CD4-positive, alpha-beta T cell treated with Interleukin-15 for 1 hour (primary cell): ENCODE data around the gene EMD.
"Not testable (repeated sequence)": the region's sequence is repeated elsewhere in the genome, so short reads cannot be mapped to it uniquely, and the experiment has no call there.

Experiments
- DNase-seq: peaks from one replicate; pipeline ENCODE4 v3.0.0-alpha.2; 2020

Gene EMD

GRCh38 chrX:154397888-154398667 lies 19.0 kb downstream of the EMD start, which contains the start of gene RPL10:
RPL10 (plus strand) TSS chrX:154398377; CDS start chrX:154398520, 143 bp downstream.
- peak; percentile 97 for DNase-seq

GRCh38 chrX:154398668-154399526 lies 19.8 kb downstream of the EMD start:
- DNase-seq = peak; percentile 86

- DNase-seq = no peak
These were observed 20.7 kb downstream of the EMD start for GRCh38 chrX:154399527-154400368.

- DNase-seq = not testable (repeated sequence)
These were observed 21.3 kb downstream of the EMD start for GRCh38 chrX:154400369-154400817.

GRCh38 chrX:154401045-154401799 lies 22.1 kb downstream of the EMD start:
- no peak for DNase-seq

- no peak for DNase-seq
These were observed 23.0 kb downstream of the EMD start for GRCh38 chrX:154401918-154402621.

- no peak for DNase-seq
These were observed 23.6 kb downstream of the EMD start for GRCh38 chrX:154402622-154403127.

- no peak for DNase-seq
These were observed 24.1 kb downstream of the EMD start for GRCh38 chrX:154403192-154403591.

GRCh38 chrX:154403858-154404257 lies 24.8 kb downstream of the EMD start:
- no peak for DNase-seq

- no peak for DNase-seq
These were observed 25.6 kb downstream of the EMD start for GRCh38 chrX:154404625-154405192.

- DNase-seq = no peak
These were observed 29.6 kb downstream of the EMD start for GRCh38 chrX:154408659-154409221.

- peak; percentile 83 for DNase-seq
These were observed 30.3 kb downstream of the EMD start, which contains the start of gene DNASE1L1 for GRCh38 chrX:154409222-154409871. DNASE1L1 (minus strand) TSS chrX:154409254; CDS start chrX:154405568, 3,686 bp downstream.

- peak; percentile 58 for DNase-seq
These were observed 32.9 kb downstream of the EMD start for GRCh38 chrX:154411981-154412340.

GRCh38 chrX:154412468-154412867 lies 33.4 kb downstream of the EMD start:
- peak; percentile 54 for DNase-seq

GRCh38 chrX:154413142-154413541 lies 34.0 kb downstream of the EMD start:
- no peak for DNase-seq

- DNase-seq = no peak
These were observed 38.1 kb downstream of the EMD start for GRCh38 chrX:154417157-154417556.

- DNase-seq = no peak
These were observed 40.1 kb downstream of the EMD start for GRCh38 chrX:154419189-154419588.

GRCh38 chrX:154419688-154420401 lies 40.8 kb downstream of the EMD start:
- no peak for DNase-seq

- DNase-seq = no peak
These were observed 41.3 kb downstream of the EMD start for GRCh38 chrX:154420402-154420756.
